Duodenal mucosa (tissue), 2 donors: ENCODE results near the gene CDH13.

Experiments used
- H3K27ac ChIP-seq: one replicate; pipeline ENCODE4 v1.7.0; 2013; ENCODE audit warnings: low read depth, low read length
- H3K27me3 ChIP-seq, 2 donors: one replicate each; pipeline ENCODE4 v1.7.0; 2013; ENCODE audit warnings: low read length in 2 of 2, control low read depth in 1 of 2; ENCODE audit not compliant: insufficient read depth in 2 of 2, control insufficient read depth in 1 of 2
- H3K36me3 ChIP-seq, 2 donors: one replicate each; pipeline ENCODE4 v1.7.0; 2013; ENCODE audit warnings: low read length in 2 of 2, control low read depth in 1 of 2; ENCODE audit not compliant: insufficient read depth in 2 of 2, control insufficient read depth in 1 of 2
- H3K4me1 ChIP-seq, 2 donors: one replicate each; pipeline ENCODE4 v1.7.0; 2013; ENCODE audit warnings: low read length in 2 of 2, control low read depth in 1 of 2; ENCODE audit not compliant: insufficient read depth in 2 of 2, control insufficient read depth in 1 of 2
- H3K4me3 ChIP-seq, 2 donors: one replicate each; pipeline ENCODE4 v1.7.0; 2013; ENCODE audit warnings: low read length in 2 of 2, low read depth in 1 of 2
- H3K9ac ChIP-seq, 2 donors: one replicate each; pipeline ENCODE4 v1.7.0; 2013; ENCODE audit warnings: low read length in 2 of 2, low read depth in 1 of 2
- H3K9me3 ChIP-seq, 2 donors: one replicate each; pipeline ENCODE4 v1.7.0; 2013; ENCODE audit warnings: low read length in 2 of 2, control low read depth in 1 of 2; ENCODE audit not compliant: control insufficient read depth in 1 of 2

The CDH13 gene

GRCh38 chr16:83532634-83533033 lies 905.9 kb downstream of the CDH13 start:
- Histone ChIP-seq H3K4me3 (no peak overlapping the region), H3K27ac (no peak overlapping the region), H3K4me1 (no peaks in the 10 kb centered on the region), H3K36me3 (no peaks in the 10 kb centered on the region), H3K27me3 (no peaks in the 10 kb centered on the region), H3K9ac (no peak overlapping the region), H3K9me3 (no peaks in the 10 kb centered on the region)

GRCh38 chr16:83533193-83533592 lies 906.4 kb downstream of the CDH13 start:
- H3K27me3 ChIP-seq = no peaks in the 10 kb centered on the region
- H3K27ac ChIP-seq = no peak overlapping the region
- H3K4me3 ChIP-seq = no peak overlapping the region
- no peak overlapping the region for H3K9ac ChIP-seq
- H3K36me3 ChIP-seq = no peaks in the 10 kb centered on the region
- no peaks in the 10 kb centered on the region for H3K4me1 ChIP-seq
- H3K9me3 ChIP-seq = no peaks in the 10 kb centered on the region

GRCh38 chr16:83538707-83539106 lies 911.9 kb downstream of the CDH13 start:
- no peaks in the 10 kb centered on the region for H3K9me3 ChIP-seq
- no peak overlapping the region for H3K9ac ChIP-seq
- H3K4me1 ChIP-seq = no peaks in the 10 kb centered on the region
- H3K27me3 ChIP-seq = no peaks in the 10 kb centered on the region
- no peak overlapping the region for H3K27ac ChIP-seq
- H3K4me3 ChIP-seq = no peak overlapping the region
- no peaks in the 10 kb centered on the region for H3K36me3 ChIP-seq

GRCh38 chr16:83539736-83540490 lies 913.1 kb downstream of the CDH13 start:
- H3K27me3 ChIP-seq = no peaks in the 10 kb centered on the region
- H3K4me3 ChIP-seq = no peak overlapping the region
- H3K27ac ChIP-seq = no peak overlapping the region
- no peaks in the 10 kb centered on the region for H3K4me1 ChIP-seq
- H3K36me3 ChIP-seq = no peaks in the 10 kb centered on the region
- no peak overlapping the region for H3K9ac ChIP-seq
- H3K9me3 ChIP-seq = no peaks in the 10 kb centered on the region

- H3K9ac ChIP-seq = no peak overlapping the region
- no peak overlapping the region for H3K27ac ChIP-seq
- no peaks in the 10 kb centered on the region for H3K27me3 ChIP-seq
- H3K9me3 ChIP-seq = no peaks in the 10 kb centered on the region
- H3K4me1 ChIP-seq = no peaks in the 10 kb centered on the region
- no peaks in the 10 kb centered on the region for H3K36me3 ChIP-seq
- no peak overlapping the region for H3K4me3 ChIP-seq
Measured at GRCh38 chr16:83541231-83541630, 914.5 kb downstream of the CDH13 start.

- Histone ChIP-seq H3K4me1 (no peaks in the 10 kb centered on the region), H3K9me3 (no peaks in the 10 kb centered on the region), H3K27me3 (no peaks in the 10 kb centered on the region), H3K9ac (no peak overlapping the region), H3K4me3 (no peak overlapping the region), H3K36me3 (no peaks in the 10 kb centered on the region), H3K27ac (no peak overlapping the region)
Measured at GRCh38 chr16:83542491-83542890, 915.7 kb downstream of the CDH13 start.

GRCh38 chr16:83549316-83550182 lies 922.8 kb downstream of the CDH13 start:
- H3K4me3 ChIP-seq = no peak overlapping the region
- no peaks in the 10 kb centered on the region for H3K9me3 ChIP-seq
- H3K36me3 ChIP-seq = no peaks in the 10 kb centered on the region

GRCh38 chr16:83550183-83550569 lies 923.4 kb downstream of the CDH13 start:
- H3K36me3 ChIP-seq = no peaks in the 10 kb centered on the region
- H3K4me1 ChIP-seq = no peaks in the 10 kb centered on the region
- no peaks in the 10 kb centered on the region for H3K9me3 ChIP-seq
- no peak overlapping the region for H3K27ac ChIP-seq
- H3K4me3 ChIP-seq = no peak overlapping the region
- no peak overlapping the region for H3K9ac ChIP-seq
- no peaks in the 10 kb centered on the region for H3K27me3 ChIP-seq

More at GRCh38 chr16:83549316-83550182, 922.8 kb downstream of the CDH13 start:
- no peak overlapping the region for H3K27ac ChIP-seq
- no peaks in the 10 kb centered on the region for H3K27me3 ChIP-seq
- no peak overlapping the region for H3K9ac ChIP-seq
- H3K4me1 ChIP-seq = no peaks in the 10 kb centered on the region

- no peaks in the 10 kb centered on the region for H3K27me3 ChIP-seq
- H3K4me1 ChIP-seq = no peaks in the 10 kb centered on the region
- no peaks in the 10 kb centered on the region for H3K36me3 ChIP-seq
- H3K9me3 ChIP-seq = no peaks in the 10 kb centered on the region
- no peak overlapping the region for H3K27ac ChIP-seq
- H3K9ac ChIP-seq = no peak overlapping the region
- H3K4me3 ChIP-seq = no peak overlapping the region
Measured at GRCh38 chr16:83552228-83552627, 925.5 kb downstream of the CDH13 start.

GRCh38 chr16:83552930-83553329 lies 926.2 kb downstream of the CDH13 start:
- Histone ChIP-seq H3K36me3 (no peaks in the 10 kb centered on the region), H3K9me3 (no peaks in the 10 kb centered on the region), H3K9ac (no peak overlapping the region), H3K4me1 (no peaks in the 10 kb centered on the region), H3K4me3 (no peak overlapping the region), H3K27me3 (no peaks in the 10 kb centered on the region), H3K27ac (no peak overlapping the region)
